A549 (cell line): ENCODE measurements around the gene MRPL12. TPM values are rescaled to one million over a fixed set of nuclear protein-coding genes. Genes with fewer than 3 reads are reported as not detected.
A peak's percentile ranks its signal among the peaks of the same experiment; 100 is the strongest.

Experiments
- ATAC-seq, 2 experiments: fragments of 200-7000 bp in 1 of 2; fragments of >200 bp in 1 of 2; cut with Nextera tagmentation in 1 of 2; cut with Tn5 transposase in 1 of 2; 3 replicates each; pipeline versions ENCODE4 v1.8.0 to v1.9.1; 2018 to 2020; ENCODE audit warnings: mild to moderate bottlenecking in 1 of 2, moderate library complexity in 1 of 2
- CTCF ChIA-PET: fragments of 300-600 bp; sonication (Branson Sonifier 250); formaldehyde crosslinking; extraction: SDS; loops from one replicate; lab custom pipeline; 2021; ENCODE audit warnings: antibody characterized with exemption, inconsistent platforms; lab: Yijun Ruan, JAX
- POLR2A ChIA-PET: fragments of 350-600 bp; formaldehyde crosslinking; extraction: SDS; loops from one replicate; lab custom pipeline; 2021; ENCODE audit warnings: antibody characterized with exemption, inconsistent platforms; lab: Yijun Ruan, JAX
- DNase-seq, 2 experiments: peaks; one replicate each; pipeline versions ENCODE4 v3.0.0 to v3.0.0-alpha.2; 2011 to 2016; ENCODE audit warnings: low read depth in 1 of 2, low spot score in 1 of 2
- FAIRE-seq: peaks from 2 replicates; lab custom pipeline; 2011; peaks lifted over from hg19 to GRCh38; lab: Jason Lieb, UNC
- H3K27ac ChIP-seq, 2 experiments: fragments of >200 bp; sonication (Bioruptor Twin); formaldehyde crosslinking; 3 replicates each; pipeline ENCODE4 v1.5.1; 2016 to 2017
- H3K4me1 ChIP-seq: fragments of >200 bp; sonication (Bioruptor Twin); formaldehyde crosslinking; 3 replicates; pipeline ENCODE4 v1.6.1; 2016
- H3K4me2 ChIP-seq: fragments of >200 bp; sonication (Bioruptor Twin); formaldehyde crosslinking; 3 replicates; pipeline ENCODE4 v1.6.1; 2016
- H3K4me3 ChIP-seq: fragments of >200 bp; sonication (Bioruptor Twin); formaldehyde crosslinking; 3 replicates; pipeline ENCODE4 v1.5.1; 2016
- H3K9me3 ChIP-seq: fragments of >200 bp; sonication (Bioruptor Twin); formaldehyde crosslinking; 3 replicates; pipeline ENCODE4 v1.6.1; 2016
- CBX2 ChIP-seq: fragments of 200-600 bp; sonication (generic); IDR thresholded peaks from 2 replicates; pipeline ENCODE4 v1.6.1; 2016; ENCODE audit warnings: low read depth, mild to moderate bottlenecking, borderline replicate concordance
- CHD2 ChIP-seq: fragments of 150-350 bp; IDR thresholded peaks from 2 replicates; pipeline ENCODE4 v1.6.1; 2014; ENCODE audit warnings: low read length; ENCODE audit not compliant: partially characterized antibody
- CHD4 ChIP-seq: fragments of 200-600 bp; sonication (generic); IDR thresholded peaks from 2 replicates; pipeline ENCODE4 v1.6.1; 2016; ENCODE audit warnings: antibody characterized with exemption, mild to moderate bottlenecking, borderline replicate concordance
- EHMT2 ChIP-seq: fragments of 200-600 bp; sonication (generic); IDR thresholded peaks from 2 replicates; pipeline ENCODE4 v1.6.1; 2016; ENCODE audit warnings: antibody characterized with exemption, low read depth, mild to moderate bottlenecking, moderate library complexity
- ELK1 ChIP-seq: fragments of 150-350 bp; IDR thresholded peaks from 2 replicates; pipeline ENCODE4 v1.6.1; 2014; ENCODE audit warnings: low read depth, mild to moderate bottlenecking, low read length
- FOXS1 ChIP-seq: fragments of 250-450 bp; sonication (Bioruptor Pico); IDR thresholded peaks from 2 replicates; pipeline ENCODE4 v1.5.0; 2020; ENCODE audit warnings: mild to moderate bottlenecking, moderate library complexity
- HDAC2 ChIP-seq: fragments of 200-600 bp; sonication (generic); IDR thresholded peaks from 2 replicates; pipeline ENCODE4 v1.6.1; 2016
- HMGXB4 ChIP-seq: fragments of 250-450 bp; sonication (Bioruptor Pico); IDR thresholded peaks from 2 replicates; pipeline ENCODE4 v1.5.0; 2021; ENCODE audit warnings: mild to moderate bottlenecking, moderate library complexity, borderline replicate concordance
- HOXB13 ChIP-seq: fragments of 250-450 bp; sonication (Bioruptor Pico); IDR thresholded peaks from 2 replicates; pipeline ENCODE4 v1.5.0; 2020; ENCODE audit warnings: low read depth, mild to moderate bottlenecking, moderate library complexity
- JUN ChIP-seq, 2 experiments: fragments of >200 bp; sonication (Bioruptor Twin); formaldehyde crosslinking; IDR thresholded peaks; 2 replicates in 1 of 2; 3 replicates in 1 of 2; pipeline ENCODE4 v1.6.1; 2016 to 2017
- KDM1A ChIP-seq: fragments of 200-600 bp; sonication (generic); IDR thresholded peaks from 2 replicates; pipeline ENCODE4 v1.6.1; 2016; ENCODE audit warnings: low read depth, mild to moderate bottlenecking
- MAZ ChIP-seq: fragments of 150-350 bp; IDR thresholded peaks from 2 replicates; pipeline ENCODE4 v1.6.1; 2014; ENCODE audit warnings: antibody characterized with exemption, low read depth, low read length, borderline replicate concordance
- MYC ChIP-seq: IDR thresholded peaks from 2 replicates; pipeline ENCODE4 v1.6.1; 2012; ENCODE audit warnings: mild to moderate bottlenecking, inconsistent platforms, low read length, improper control_type of control experiment, borderline replicate concordance
- NFE2L2 ChIP-seq: fragments of 150-350 bp; conservative IDR thresholded peaks from 2 replicates; pipeline ENCODE4 v1.6.1; 2014; ENCODE audit warnings: low read length
- NR3C1 ChIP-seq: fragments of >200 bp; sonication (Bioruptor Twin); formaldehyde crosslinking; IDR thresholded peaks from 3 replicates; pipeline ENCODE4 v1.6.1; 2017
- POLR2A ChIP-seq: IDR thresholded peaks from 2 replicates; pipeline ENCODE4 v1.6.1; 2012; ENCODE audit warnings: mild to moderate bottlenecking, low read length
- RARB ChIP-seq: fragments of 250-450 bp; sonication (Bioruptor Pico); IDR thresholded peaks from 2 replicates; pipeline ENCODE4 v1.8.0; 2021; ENCODE audit warnings: mild to moderate bottlenecking, moderate library complexity
- RCOR1 ChIP-seq: fragments of 150-350 bp; IDR thresholded peaks from 2 replicates; pipeline ENCODE4 v1.6.1; 2014; ENCODE audit warnings: antibody characterized with exemption, low read length, low read depth
- SMC3 ChIP-seq: fragments of >200 bp; sonication (Bioruptor Twin); formaldehyde crosslinking; IDR thresholded peaks from 3 replicates; pipeline ENCODE4 v1.6.1; 2018; ENCODE audit warnings: inconsistent platforms
- ZC3H11A ChIP-seq: fragments of 450-650 bp; IDR thresholded peaks from 2 replicates; pipeline ENCODE4 v1.6.1; 2014; ENCODE audit warnings: antibody characterized with exemption, mild to moderate bottlenecking
- ZFP36 ChIP-seq: fragments of 450-650 bp; IDR thresholded peaks from 2 replicates; pipeline ENCODE4 v1.6.1; 2014; ENCODE audit warnings: borderline replicate concordance; ENCODE audit not compliant: partially characterized antibody
- WGBS: methylation state at CpG from one replicate; pipeline ENCODE4 v1.1.6; 2017; ENCODE audit errors: missing lambda C conversion rate; 5-methylcytosine and 5-hydroxymethylcytosine counted together
- polyA plus RNA-seq, 4 experiments: library from polyadenylated mRNA; depleted of rRNA in 3 of 4; stranded (reverse); fragments of >200 nt; fragmentation: RNase III in 1 of 4; extraction: RNeasy Plus Mini Kit Qiagen cat#74134 plus additional on column Dnase treatment in 1 of 4; gene quantifications; 2 replicates in 3 of 4; 3 replicates in 1 of 4; pipeline ENCODE4 v1.2.3, GENCODE V29; 2011 to 2017

The MRPL12 gene
- polyA plus RNA-seq, 2 of the 4 experiments (the other 2 are of a cell fraction), result 161 to 215 TPM

GRCh38 chr17:81676906-81677305 is 26.3 kb upstream of the MRPL12 start:
- ChIA-PET CTCF (interaction anchor here (0.7 to 3.7 kb wide), 15 partner anchors 8 to 158 kb away, joined by 3 to 26 read pairs (median 6); partner anchors contain the start of genes ARL16, HGS, MRPL12 and PDE6G), POLR2A (no interaction called here)
- Histone ChIP-seq H3K27ac (no peak overlapping the region), H3K9me3 (no peaks in the 10 kb centered on the region), H3K4me2 (no peak overlapping the region), H3K4me1 (peaks cover 5% of the 10 kb centered on the region), H3K4me3 (no peak overlapping the region)
- 96% methylated on average over 17 of the region's 17 CpGs for WGBS
- FAIRE-seq (no peak), DNase-seq (no peak), ATAC-seq (peak; percentile 4 to 7; a peak in 4 of 6 replicates)
- TF ChIP-seq HDAC2 (no peak), HMGXB4 (CRISPR knock-in tag) (no peak), NFE2L2 (no peak), JUN (IDR thresholded peaks at IDR 0.05) (no peak)

- Histone ChIP-seq H3K9me3 (no peaks in the 10 kb centered on the region), H3K27ac (no peak overlapping the region), H3K4me3 (no peak overlapping the region), H3K4me1 (peaks cover 17% of the 10 kb centered on the region), H3K4me2 (no peak overlapping the region)
- no peak for TF ChIP-seq ZFP36
- no peak for TF ChIP-seq HOXB13 (CRISPR knock-in tag)
- no peak for TF ChIP-seq CBX2
- no peak for TF ChIP-seq NR3C1
- no peak for TF ChIP-seq RARB
- TF ChIP-seq ELK1, result no peak
- no peak for TF ChIP-seq MAZ
- TF ChIP-seq SMC3, result no peak
- FAIRE-seq (no peak), ATAC-seq (no peak), DNase-seq (no peak)
- CTCF ChIA-PET, result interaction anchor here (1.0 to 8.1 kb wide), 4 partner anchors 9 to 79 kb away, joined by 3 to 54 read pairs (median 7); no protein-coding TSS in a partner anchor
- WGBS, result 89% methylated on average over 11 of the region's 11 CpGs
- POLR2A ChIA-PET, result no interaction called here
Observed at GRCh38 chr17:81680150-81680549, 23.0 kb upstream of the MRPL12 start.

- TF ChIP-seq HDAC2 (no peak), CHD2 (no peak), RCOR1 (no peak), KDM1A (no peak), FOXS1 (no peak), RARB (no peak), EHMT2 (no peak), ZC3H11A (no peak), NFE2L2 (no peak), CHD4 (no peak), MYC (no peak), POLR2A (no peak), HMGXB4 (CRISPR knock-in tag) (no peak)
- TF ChIP-seq, all 56 proteins: peak for 0
- 62% methylated on average over 17 of the region's 17 CpGs for WGBS
- DNase-seq (no peak), FAIRE-seq (no peak), ATAC-seq (no peak)
- ChIA-PET POLR2A (interaction anchor here (2.5 kb wide), 1 partner anchor 15 kb away, joined by 23 read pairs; the partner anchor contains the start of genes CCDC137 and OXLD1), CTCF (interaction anchor here (1.2 to 8.1 kb wide), 7 partner anchors 9 to 123 kb away, joined by 3 to 54 read pairs (median 7); partner anchors contain the start of gene MRPL12)
- Histone ChIP-seq H3K4me1 (peaks cover 25% of the 10 kb centered on the region), H3K9me3 (no peaks in the 10 kb centered on the region), H3K4me2 (peak overlapping the region; percentile 96), H3K27ac (peak overlapping the region in 1 of 2 experiments; percentile 32; a peak in 1 of 6 replicates), H3K4me3 (no peak overlapping the region)
Observed at GRCh38 chr17:81681672-81682071, 21.5 kb upstream of the MRPL12 start.
